HCEC 1CT (cell line): ENCODE data around the gene FAM107B.
A peak's percentile ranks its signal among the peaks of the same experiment; 100 is the strongest.
"Not testable (repeated sequence)": the region's sequence is repeated elsewhere in the genome, so short reads cannot be mapped to it uniquely, and the experiment has no call there.

Experiments
- DNase-seq: peaks from one replicate; pipeline ENCODE4 v3.0.0-alpha.2; 2017

The FAM107B gene

DNA sequence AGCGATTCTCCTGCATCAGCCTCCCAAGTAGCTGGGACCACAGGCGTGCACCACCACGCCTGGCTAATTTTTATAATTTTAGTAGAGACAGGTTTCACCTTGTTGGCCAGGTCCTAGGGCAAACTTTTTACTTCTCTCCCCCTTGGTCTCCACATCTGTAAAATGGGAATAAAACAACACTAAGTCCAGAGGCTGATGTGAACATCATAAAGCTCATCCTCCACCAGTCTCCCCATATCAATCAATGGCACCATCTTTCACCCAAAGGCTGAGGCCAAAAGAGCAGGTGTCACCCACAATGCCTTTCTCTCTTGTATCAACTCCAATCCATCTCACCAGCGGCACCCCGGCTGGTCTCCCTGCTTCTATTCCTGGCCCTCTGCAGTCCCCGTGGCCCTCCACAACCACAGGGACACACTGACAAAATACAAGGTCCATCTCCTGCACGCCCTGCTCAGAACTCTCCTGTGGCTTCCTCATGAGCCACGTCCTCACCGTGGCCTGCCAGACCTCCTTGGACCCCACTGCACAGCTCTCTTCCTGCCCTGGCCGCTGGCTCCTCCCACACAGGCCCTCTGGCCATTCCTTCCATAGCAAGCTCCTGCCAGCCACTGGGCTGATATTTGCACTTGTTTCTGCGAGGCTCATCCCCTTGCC is 179.0 kb downstream of the FAM107B start:
- DNase-seq = no peak

DNA sequence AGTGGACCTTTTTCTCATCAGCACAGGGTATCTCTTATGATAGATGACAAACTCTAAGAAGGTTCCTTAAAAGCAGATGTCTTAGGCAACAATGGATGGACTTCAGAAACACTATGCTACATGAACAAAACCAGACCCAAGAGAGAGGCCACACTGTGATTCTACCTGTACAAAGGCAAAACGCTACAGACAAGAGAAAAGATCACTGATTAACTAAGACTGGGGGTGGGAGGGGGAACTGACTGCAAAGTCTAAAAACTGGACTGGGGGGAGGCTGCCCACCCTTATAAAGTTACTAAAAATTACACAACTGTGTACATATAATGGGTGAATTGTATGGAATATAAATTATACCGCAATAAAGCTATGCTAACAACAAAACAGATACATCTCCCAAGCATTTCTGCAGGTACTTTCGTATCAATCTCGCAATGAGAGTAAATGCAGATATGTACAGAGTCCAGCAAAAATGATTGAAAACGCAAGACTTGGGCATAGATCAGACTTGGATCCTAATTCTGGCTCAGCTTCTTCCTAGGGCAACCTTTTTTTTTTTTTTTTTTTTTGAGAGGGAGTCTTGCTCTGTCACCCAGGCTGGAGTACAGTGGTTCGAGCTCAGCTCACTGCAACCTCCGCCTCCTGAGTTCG is 179.7 kb downstream of the FAM107B start:
- DNase-seq = no peak

DNA sequence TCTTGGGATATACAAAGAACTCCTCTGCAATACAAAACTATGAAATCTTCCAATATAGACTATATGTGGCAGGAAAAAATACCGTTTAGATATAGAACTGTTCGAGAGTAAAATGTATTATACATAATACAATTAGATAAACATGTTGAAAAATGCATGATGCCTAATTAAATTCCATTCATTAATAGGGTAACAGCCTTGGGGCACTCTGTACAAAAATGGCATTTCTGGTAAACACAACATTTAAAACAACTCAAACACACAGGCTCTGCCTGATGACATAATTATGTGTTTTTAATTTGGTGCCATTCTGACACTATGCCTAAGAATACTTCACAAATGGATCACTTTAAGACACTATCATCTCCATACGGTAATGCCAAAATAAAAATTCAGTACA is 180.9 kb downstream of the FAM107B start:
- DNase-seq = no peak

DNA sequence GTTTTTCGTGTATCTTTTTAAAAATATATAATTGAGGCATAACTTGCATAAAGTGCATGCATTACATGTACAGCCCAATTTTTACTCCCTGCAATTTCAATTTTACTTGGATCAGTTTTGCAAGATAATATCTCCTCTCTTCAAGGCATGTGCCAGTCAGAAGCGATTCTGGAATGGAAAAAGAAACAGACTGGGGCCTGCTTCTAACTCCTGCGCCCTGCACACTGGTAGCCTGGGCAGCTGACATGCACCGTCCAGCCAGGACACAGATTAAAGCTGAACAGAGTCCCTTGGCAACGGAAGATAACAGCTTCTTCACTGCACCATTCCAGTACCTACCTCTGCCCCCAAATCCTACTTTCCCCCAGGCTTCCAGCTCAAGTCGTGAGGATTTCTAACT is 182.1 kb downstream of the FAM107B start:
- DNase-seq = no peak

DNA sequence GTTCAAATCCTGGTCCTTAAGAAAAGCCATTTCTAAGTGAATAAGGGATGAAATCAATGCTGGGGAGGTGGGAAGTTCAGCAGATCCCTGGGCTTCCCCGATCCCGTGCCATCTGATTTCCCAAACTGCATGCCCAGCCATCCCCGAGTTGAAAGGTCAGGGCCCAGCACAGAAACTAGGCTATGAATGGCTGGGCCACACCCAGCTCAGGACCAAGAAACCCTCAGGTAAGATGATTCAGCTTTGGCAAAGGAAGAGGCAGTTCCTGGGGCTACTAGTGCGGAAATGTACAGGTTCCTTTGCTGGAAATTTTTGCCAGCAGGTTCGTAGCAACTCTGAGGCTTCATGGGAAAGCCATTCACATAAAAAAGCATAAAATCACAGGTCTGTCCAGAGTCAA is 182.7 kb downstream of the FAM107B start:
- DNase-seq = no peak

DNA sequence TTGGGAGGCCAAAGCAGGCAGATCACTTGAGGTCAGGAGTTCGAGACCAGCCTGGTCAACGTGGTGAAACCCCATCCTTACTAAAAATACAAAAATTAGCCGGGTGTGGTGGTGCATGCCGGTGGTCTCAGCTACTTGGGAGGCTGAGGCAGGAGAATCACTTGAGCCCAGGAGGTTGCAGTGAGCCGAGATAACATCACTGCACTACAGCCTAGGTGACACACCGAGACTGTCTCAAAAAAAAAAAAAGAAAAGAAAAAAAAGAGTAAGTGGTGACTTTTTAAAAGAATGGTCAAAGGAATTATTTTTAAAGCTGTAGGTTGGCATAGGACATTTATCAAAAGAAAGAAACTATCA is 185.8 kb downstream of the FAM107B start:
- DNase-seq = not testable (repeated sequence)

DNA sequence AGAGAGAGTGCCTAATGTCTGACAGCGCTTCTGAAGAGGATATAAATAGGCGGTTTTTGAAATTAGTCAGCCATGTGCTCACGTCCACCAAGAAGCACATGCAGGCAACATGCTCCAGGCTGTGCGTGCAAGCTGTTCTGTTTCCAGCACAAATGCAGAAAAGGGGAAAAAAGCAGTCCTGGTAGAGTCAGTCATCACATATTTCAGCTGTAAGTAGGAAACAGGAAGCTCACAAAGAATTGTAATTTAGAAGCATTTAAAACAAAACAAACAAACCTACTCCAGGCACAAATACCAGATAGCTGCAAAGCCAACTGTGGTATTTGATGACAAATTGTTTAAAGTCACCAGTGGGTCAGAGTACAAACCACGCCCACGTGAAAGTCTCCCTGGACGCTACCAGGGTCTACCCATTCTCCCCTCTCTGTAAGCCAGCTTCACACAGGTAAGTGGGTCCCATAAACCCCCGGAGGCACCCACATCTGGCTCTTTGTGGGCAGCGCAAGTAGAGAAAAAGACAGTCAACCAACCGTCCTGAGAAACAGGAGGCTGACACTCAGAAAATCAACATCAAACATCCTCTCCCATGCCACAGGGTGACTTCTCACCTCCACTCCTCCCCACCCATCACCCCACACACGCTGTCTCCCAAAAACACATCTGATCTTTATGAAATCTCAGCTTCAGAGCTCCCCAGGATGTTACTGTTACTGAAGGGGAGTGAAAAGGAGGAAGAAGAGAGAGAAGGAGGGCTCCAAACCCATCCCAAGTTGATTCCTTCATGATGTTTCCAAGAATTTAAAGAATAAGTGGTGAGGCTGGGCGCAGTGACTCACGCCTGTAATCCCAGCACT is 186.4 kb downstream of the FAM107B start:
- peak; percentile 99 for DNase-seq

DNA sequence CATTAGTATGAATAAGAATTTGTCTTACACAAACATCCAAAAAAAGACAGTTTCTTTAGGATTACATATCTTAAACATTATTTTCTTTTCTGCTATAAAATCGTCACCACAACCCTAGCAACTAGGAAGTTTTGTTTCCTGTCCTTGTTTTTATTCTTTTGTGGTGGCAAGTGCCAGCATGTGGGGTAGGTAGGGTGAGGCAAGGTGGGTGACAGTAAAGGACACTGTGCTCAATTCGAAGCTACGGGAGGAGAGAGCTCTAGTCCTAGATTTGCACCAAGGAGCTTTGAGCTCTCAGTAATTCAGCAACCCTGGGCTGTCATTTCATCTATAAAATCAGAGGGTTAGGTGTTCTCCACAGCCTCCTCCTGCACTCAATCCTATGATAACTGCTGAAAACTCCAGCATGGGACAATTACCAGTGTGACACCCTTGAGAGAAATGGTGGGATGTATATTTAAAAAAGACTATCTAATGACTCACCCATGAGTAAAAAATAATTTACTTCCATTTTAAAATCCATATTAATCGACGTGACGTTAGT is 187.1 kb downstream of the FAM107B start:
- DNase-seq = no peak

DNA sequence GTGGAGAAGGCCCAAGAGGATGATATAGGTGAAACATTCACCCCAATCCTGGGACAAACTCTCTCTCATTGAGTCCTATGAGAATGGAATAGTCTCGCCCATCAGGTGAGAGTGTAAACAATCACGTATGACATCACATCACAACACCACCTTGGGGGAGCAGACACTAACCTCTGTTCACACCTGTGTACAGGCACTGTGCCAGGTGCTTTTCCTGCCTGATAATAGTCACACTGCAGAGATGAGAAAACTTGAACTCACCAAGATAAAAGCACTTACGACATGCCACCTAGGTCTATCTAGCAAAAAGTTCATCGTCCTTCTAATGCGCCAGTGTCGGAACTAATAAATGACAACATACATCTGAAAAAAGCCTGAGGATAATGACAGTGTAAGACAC is 187.8 kb downstream of the FAM107B start:
- DNase-seq = no peak

DNA sequence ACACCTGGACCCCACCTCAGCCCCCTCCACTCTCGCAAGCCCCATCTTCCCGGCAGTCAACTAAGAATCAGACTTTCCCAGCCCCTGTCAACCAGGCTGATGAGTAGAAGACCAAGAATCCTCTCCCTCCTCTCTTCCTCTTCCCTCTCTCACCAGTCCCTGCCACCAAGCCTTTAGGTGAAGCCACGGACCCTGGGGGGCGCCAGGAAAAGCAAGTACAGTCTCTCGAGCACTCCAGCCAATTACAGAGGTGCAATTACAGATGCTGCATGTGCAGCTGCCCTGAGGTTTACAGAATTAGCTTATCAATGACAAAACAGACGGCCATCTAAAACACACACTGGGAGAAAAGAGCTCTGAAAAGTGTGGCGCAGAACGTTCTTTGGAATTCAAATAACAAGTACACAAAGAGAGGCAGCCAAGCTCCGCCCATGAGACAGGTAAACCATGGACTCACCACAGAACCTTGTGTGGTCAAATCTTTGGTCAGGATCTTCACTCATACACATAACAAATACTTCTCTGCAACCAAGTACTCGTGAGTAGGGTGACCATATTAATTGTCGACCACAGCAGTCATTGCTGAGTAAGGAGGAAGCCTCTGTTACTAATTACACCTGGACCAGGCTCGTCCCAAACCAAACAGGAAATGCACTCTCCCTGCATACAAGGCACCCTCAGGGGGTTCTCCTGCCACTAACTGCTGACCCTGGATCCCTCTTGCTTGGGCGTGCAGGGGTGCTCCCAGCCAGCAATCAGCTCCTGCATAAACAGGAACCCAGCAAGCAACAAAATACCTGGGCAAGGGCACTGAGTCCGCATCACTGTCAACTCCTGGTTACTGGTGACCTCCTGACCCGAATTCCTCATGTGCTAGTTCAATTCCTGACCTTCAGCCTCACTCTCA is 189.2 kb downstream of the FAM107B start:
- DNase-seq = no peak

DNA sequence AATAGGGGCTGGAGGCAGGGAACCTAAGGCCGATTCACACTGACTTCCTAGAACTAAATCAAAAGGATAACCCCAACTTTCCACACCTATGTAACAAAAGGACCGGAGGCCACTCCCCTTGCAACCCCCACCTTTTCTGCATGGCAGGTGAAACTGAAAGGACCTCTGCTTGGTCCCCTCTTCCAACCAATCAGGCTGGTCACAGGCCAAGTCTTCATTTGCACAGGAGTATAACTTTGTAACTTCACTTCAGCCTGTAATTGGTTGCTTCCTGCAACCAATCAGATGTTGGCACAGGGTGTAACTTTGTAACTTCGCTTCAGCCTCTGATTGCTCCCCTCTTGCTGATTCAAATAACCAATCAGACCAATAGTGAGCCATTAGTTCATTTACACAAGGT is 190.0 kb downstream of the FAM107B start:
- DNase-seq = no peak

DNA sequence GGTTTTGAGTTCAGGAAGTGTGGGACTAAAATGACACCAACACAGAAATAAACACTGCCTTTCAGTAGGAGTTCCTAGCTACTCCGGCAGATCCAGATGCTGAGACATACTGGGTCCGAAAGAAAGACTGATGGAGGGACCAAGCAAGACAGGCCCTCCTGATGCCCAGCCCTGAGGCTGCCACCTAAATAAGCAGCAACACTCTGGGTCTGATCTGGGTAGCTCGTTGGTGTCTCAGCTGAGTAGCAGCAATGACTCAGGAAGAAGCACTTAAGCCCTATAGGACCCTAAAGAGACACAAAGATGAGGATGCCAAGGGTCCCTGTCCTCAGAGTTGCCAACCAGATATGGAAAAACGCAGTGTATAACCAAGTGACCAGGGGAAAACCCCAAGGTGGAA is 190.7 kb downstream of the FAM107B start:
- DNase-seq = no peak

DNA sequence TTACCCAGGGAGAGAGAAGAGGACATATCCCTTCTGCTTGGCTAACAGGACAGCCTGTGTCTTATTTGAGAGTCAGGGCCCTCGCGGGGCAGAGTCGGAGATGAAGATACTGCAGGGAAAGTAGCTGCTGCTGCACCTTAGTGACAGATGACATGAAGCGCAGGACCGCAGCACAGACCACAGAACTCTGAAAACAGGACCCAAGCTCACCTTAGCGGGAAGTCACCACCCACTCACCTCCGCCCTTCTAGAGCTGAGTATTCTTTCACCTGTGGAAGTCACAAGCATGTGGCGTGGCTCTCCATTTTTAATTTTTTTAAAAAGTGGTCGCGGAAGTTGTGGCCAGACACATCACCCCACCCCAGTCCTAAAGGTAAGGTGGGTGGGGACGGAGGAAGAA is 191.4 kb downstream of the FAM107B start:
- DNase-seq = no peak

DNA sequence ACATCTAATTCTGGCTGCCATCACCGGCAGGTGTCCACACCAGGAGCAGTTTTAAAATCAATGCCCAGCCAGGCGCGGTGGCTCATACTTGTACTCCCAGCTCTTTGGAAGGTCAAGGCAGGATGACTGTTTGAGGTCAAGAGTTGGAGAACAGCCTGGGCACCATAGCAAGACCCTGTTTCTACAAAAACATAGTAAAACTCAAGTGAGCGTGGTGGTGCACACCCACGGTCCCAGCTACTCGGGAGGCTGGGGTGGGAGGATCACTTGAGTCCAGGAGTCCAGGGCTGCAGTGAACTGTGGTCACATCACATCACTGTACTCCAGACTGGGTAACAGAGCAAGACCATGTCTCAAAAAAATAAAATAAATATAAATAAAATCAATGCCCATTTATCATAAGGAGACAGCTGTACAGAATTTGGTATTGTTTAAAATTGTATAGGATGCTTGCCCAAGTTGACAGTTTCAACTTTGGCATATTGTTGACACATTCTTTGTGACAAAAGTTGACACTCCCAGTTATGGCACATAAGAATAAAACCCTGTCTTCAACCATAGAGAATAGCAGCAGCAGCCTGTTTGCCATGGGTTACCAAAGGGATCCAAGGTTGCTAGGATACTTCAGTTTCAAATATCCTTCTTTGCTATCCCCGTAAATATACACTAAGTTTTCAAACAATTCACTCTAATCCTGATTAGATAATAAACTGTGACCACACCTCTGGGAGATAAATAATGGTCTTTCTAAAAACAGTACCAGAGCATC is 193.0 kb downstream of the FAM107B start:
- DNase-seq = no peak

DNA sequence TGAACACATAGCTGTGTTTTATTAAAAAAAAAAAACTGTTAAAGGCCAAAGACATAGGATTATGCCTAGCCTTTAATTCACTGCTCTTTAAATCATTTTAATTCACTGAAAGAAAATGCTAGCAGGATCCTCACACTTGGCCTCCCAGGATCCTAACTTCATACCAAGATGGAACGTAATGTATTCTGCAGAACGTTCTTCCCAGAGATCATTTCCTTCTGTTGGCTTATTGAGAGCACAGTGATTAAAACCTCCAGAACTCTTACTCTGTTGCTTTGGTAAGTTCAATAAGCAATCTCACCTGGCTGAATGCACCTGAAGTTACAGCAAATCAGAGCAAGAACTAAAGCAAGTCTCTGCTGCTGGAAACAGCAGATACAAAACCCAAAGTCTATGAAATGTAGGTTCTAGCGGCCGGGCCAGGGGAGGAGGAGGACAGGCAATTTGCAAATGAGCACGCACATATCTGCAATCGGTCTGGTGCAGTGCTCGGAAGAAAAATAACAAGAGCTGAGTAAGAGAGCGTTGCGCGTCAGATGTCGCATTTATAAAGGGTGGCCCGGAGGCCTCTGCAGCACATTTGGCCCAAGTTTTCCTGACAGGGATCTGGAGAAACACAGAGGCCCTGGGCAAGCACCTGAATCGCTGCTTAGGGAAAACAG is 193.9 kb downstream of the FAM107B start:
- no peak for DNase-seq

DNA sequence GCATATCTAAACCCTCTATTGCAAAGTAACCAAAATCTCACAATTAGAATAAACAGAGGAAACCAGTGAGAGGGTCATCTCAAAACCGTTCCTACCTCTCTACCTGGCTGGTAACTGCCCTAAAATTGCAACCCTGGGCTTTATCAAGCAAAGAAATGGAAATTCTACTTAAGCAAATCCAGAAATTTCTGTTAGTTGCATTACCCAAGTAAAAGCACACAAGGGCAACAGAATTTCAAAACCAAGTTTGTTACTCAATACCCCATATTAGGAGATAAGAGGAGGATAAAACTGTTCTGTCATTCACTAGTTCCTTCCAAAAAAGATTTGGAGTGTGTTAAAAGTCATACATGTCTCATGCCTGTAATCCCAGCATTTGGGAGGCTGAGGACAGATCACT is 195.3 kb downstream of the FAM107B start:
- peak; percentile 31 for DNase-seq

DNA sequence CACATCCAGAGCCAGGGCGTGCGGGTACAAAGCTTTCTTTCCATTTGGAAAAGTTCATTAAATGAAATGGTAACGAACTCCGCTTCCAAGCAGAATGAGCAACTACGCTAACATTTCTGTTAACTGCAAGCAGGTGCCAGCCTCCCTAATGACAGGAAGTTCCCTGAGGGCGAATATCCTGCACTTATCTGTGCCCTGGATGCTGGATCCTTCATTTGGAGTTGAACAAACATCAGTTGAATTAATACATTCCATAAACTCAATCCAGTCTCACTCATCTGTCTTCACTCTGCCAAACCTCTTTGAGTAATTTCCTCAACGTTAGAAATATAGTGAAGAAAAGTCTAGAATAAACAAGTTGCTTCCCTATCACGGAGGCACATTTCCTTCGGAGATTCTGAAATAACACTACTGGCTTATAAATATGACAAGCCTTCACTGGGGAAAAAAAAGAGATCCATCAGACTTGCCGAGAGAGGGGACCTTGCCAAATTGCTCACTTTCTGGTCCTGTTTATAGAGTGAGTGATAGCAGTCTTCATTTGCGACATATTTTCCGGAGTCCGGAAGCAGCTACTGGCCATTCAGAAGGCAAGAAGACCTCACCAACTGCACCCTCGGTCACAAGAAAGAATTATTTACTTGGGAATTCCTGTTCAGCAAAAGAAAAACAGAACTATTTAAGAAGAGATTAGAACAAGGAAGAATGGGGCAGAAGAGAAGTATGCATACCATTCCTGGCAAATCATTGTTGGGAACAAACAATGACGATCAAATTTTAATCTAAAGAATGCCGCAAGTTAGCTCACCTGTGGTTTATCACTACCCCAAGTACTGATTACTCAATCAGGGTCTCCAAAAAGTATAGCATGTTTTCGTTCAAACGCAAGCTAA is 196.4 kb downstream of the FAM107B start:
- no peak for DNase-seq

DNA sequence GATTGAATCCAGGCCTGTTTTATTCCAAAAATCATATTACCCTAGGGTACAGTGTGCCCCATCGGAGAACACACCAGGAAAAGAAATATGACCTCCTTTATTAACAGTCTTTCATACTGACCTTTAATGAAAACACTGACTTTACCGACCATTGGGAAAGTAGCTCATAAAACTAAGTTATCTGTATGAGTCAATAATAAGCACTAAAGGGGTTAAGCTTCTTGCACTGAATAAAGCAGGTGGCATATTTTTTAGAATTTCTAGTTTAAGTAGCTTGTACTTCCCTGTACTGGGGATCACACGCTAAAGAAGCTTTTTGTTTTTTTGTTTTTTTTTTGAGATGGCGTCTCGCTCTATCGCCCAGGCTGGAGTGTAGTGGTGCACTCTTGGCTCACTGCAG is 199.8 kb downstream of the FAM107B start:
- no peak for DNase-seq

DNA sequence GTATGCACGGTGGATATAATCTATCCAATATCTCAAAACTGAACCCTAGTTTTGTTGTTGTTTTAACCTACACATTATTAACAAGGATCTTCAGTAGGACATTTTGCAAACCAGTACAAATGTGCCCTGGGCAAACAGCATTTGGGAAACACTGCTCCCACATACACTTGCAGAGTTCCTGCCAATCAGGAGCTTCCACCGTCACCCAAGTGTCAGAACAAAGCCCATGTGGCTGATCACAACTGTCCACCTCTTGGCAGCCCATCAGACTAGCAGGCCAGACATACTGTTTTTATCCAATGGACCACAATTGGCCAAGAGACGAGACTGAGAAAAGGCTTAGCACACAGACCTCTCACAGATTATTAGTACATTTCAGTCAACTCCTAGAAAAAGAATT is 200.4 kb downstream of the FAM107B start:
- no peak for DNase-seq

DNA sequence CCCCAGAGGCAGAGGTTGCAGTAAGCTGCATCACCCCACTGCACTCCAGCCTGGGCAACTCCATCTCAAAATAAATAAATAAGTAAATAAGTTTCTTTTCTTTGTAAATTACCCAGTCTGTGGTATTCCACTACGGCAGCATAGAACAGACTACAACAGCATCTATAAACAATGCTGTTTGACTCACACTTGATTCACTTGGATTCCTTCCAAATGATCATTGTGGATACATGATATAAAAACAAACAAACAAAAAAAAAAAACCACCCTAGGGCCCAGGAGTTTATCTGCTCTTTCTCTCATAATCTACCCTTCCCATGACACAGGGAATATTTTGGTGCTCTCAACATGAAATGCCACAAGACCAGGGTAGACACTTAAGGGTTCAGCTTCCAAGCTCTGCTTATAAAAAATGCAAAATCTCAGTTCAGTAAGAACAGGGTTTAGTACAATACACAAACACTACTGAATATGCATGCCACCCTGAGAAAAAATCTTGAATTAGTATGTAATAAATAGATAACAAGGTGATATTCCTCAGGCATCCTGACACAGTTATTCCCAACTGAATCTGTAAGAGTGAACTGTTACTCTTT is 200.9 kb downstream of the FAM107B start:
- DNase-seq = peak; percentile 74
